ENCODE results near the gene PKD2L1. TPM values are rescaled to one million over a fixed set of nuclear protein-coding genes. Genes with fewer than 3 reads are reported as not detected.
A peak's percentile ranks its signal among the peaks of the same experiment; 100 is the strongest.
"Not testable (repeated sequence)": the region's sequence is repeated elsewhere in the genome, so short reads cannot be mapped to it uniquely, and the experiment has no call there.

The PKD2L1 gene
- total RNA-seq, 1 experiment from 2014 or later: not detected

GRCh38 chr10:100374677-100375353 is 44.8 kb upstream of the PKD2L1 start:
- ATAC-seq; DNase-seq (ENCODE audit: low read depth, low spot score); BruUV-seq (replicated peaks); H3K36me3 ChIP-seq (ENCODE audit: control insufficient read depth, insufficient read depth, low read length); H3K27me3 ChIP-seq (ENCODE audit: control insufficient read depth, insufficient read depth, low read length); H3K9me3 ChIP-seq (ENCODE audit: control insufficient read depth, insufficient read depth, low read depth, low read length); in situ Hi-C loops (cut with HindIII; ENCODE audit: low pct_unique_long_range_greater_than_20kb, low sequenced_read_pairs): not testable (repeated sequence)
- peaks cover 41% of the 10 kb centered on the region for H3K4me1 ChIP-seq (ENCODE audit: control insufficient read depth, insufficient read depth, low read length)
- ChIA-PET POLR2A (interaction anchor here (0.6 to 1.9 kb wide), 3 partner anchors 11 to 352 kb away, joined by 3 to 13 read pairs (median 3); no protein-coding TSS in a partner anchor), CTCF (interaction anchor here (0.9 kb wide), 1 partner anchor 32 kb away, joined by 3 read pairs; no protein-coding TSS in a partner anchor)
- H3K4me3 ChIP-seq (ENCODE audit: low read depth in 2 of 2, low read length in 2 of 2): peak overlapping the region; percentile 72 to 82
- peak overlapping the region; percentile 100 for H3K27ac ChIP-seq (ENCODE audit: low read length)
- intact Hi-C loops (cut with micrococcal nuclease; ENCODE audit: unreplicated experiment): loop anchor here (5.0 kb wide), 1 partner anchor 57 kb away; no protein-coding TSS in a partner anchor

GRCh38 chr10:100374200-100374655 is 44.2 kb upstream of the PKD2L1 start:
- TF ChIP-seq POLR2AphosphoS5 (IDR thresholded peaks at IDR 0.05; ENCODE audit: low read depth, low read length): peak; percentile 7; the same call in 1 of the 2 replicates
- TF ChIP-seq REST (IDR thresholded peaks at IDR 0.05; ENCODE audit: insufficient read depth in 1 of 2, low read depth in 2 of 2, low read length in 1 of 2): no peak; a peak in 1 of 4 replicates
- no peak for TF ChIP-seq CTCF (IDR thresholded peaks at IDR 0.05)

More at GRCh38 chr10:100374200-100374655, 44.2 kb upstream of the PKD2L1 start:
- POLR2A ChIA-PET: interaction anchor here (0.6 to 1.9 kb wide), 3 partner anchors 10 to 352 kb away, joined by 3 to 13 read pairs (median 6); no protein-coding TSS in a partner anchor
- Histone ChIP-seq H3K27ac (ENCODE audit: low read length) (peak overlapping the region; percentile 100), H3K9me3 (ENCODE audit: control insufficient read depth, insufficient read depth, low read depth, low read length) (no peaks in the 10 kb centered on the region), H3K4me3 (ENCODE audit: low read depth in 2 of 2, low read length in 2 of 2) (peak overlapping the region; percentile 72 to 82), H3K36me3 (ENCODE audit: control insufficient read depth, insufficient read depth, low read length) (peaks cover 3% of the 10 kb centered on the region; the same call in 1 of the 2 replicates), H3K27me3 (ENCODE audit: control insufficient read depth, insufficient read depth, low read length) (no peaks in the 10 kb centered on the region), H3K4me1 (ENCODE audit: control insufficient read depth, insufficient read depth, low read length) (peaks cover 41% of the 10 kb centered on the region)
- CTCF ChIA-PET: interaction anchor here (0.9 kb wide), 1 partner anchor 32 kb away, joined by 3 read pairs; no protein-coding TSS in a partner anchor
- in situ Hi-C loops (cut with HindIII; ENCODE audit: low pct_unique_long_range_greater_than_20kb, low sequenced_read_pairs): no loop called here
- no TSS peak for BruUV-seq (replicated peaks)
- ATAC-seq (0 out of 2 replicates have a peak, but pooled peaks have one; percentile 0), DNase-seq (ENCODE audit: low read depth, low spot score) (no peak)
- intact Hi-C loops (cut with micrococcal nuclease; ENCODE audit: unreplicated experiment): loop anchor here (5.0 kb wide), 1 partner anchor 58 kb away; no protein-coding TSS in a partner anchor

Data from Panc1 (cell line).